ENCODE results near the gene LRP2.

GRCh38 chr2:169158874-169159273 lies 203.5 kb downstream of the LRP2 start:
- TF ChIP-seq CTCF (conservative IDR thresholded peaks at IDR 0.05; ENCODE audit: low read length) = no peak
- TF ChIP-seq EZH2phosphoT487 (IDR thresholded peaks at IDR 0.05; ENCODE audit: borderline replicate concordance) = no peak

All from Loucy (cell line).